Measurements from ENCODE around the gene ZIK1.
A peak's percentile ranks its signal among the peaks of the same experiment; 100 is the strongest.

ZIK1 gene

GRCh38 chr19:57620673-57621348 lies 36.9 kb downstream of the ZIK1 start:
- H3K4me1 ChIP-seq (ENCODE audit: control insufficient read depth, insufficient read depth, low read length): no peaks in the 10 kb centered on the region
- peaks cover 61% of the 10 kb centered on the region for H3K36me3 ChIP-seq (ENCODE audit: control insufficient read depth, insufficient read depth, low read length)
- H3K4me3 ChIP-seq (ENCODE audit: low read length): peak overlapping the region; percentile 33
- no peaks in the 10 kb centered on the region for H3K27me3 ChIP-seq (ENCODE audit: control insufficient read depth, insufficient read depth, low read length)
- no peak overlapping the region for H3K9ac ChIP-seq (ENCODE audit: low read length)
- H3K27ac ChIP-seq (ENCODE audit: low read depth, low read length): no peak overlapping the region

DNA sequence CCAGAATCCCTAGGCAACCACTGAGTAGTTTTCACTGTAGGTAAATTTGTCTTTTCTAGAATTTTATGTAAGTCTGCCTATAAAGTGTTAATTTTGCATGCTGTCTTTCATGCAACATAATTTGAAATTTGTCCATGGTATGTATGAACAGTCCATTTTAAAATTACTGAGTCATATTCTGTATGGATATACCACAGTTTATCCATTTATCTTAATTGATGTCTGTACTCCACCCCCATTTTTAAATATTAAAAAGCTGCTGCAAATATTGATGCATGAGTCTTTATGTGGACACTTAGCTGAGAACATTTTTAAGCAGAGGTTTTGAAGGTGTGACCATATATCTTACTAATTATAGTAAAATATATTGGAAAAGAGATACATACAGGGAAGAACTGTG lies 39.1 kb downstream of the ZIK1 start:
- Histone ChIP-seq H3K27me3 (ENCODE audit: control insufficient read depth, insufficient read depth, low read length) (no peaks in the 10 kb centered on the region), H3K36me3 (ENCODE audit: control insufficient read depth, insufficient read depth, low read length) (peaks cover 41% of the 10 kb centered on the region), H3K27ac (ENCODE audit: low read depth, low read length) (no peak overlapping the region), H3K4me1 (ENCODE audit: control insufficient read depth, insufficient read depth, low read length) (no peaks in the 10 kb centered on the region), H3K9ac (ENCODE audit: low read length) (no peak overlapping the region), H3K4me3 (ENCODE audit: low read length) (no peak overlapping the region)

GRCh38 chr19:57632987-57633831 lies 49.3 kb downstream of the ZIK1 start, which contains the start of gene ZNF211:
Gene ZNF211 (plus strand): TSS chr19:57633168. CDS start chr19:57633347, 179 bp downstream.
- Histone ChIP-seq H3K27me3 (ENCODE audit: control insufficient read depth, insufficient read depth, low read length) (no peaks in the 10 kb centered on the region), H3K4me1 (ENCODE audit: control insufficient read depth, insufficient read depth, low read length) (peaks cover 8% of the 10 kb centered on the region), H3K36me3 (ENCODE audit: control insufficient read depth, insufficient read depth, low read length) (peaks cover 26% of the 10 kb centered on the region), H3K27ac (ENCODE audit: low read depth, low read length) (peak within 1 kb of the TSS; percentile 72), H3K4me3 (ENCODE audit: low read length) (peak within 1 kb of the TSS; percentile 73), H3K9ac (ENCODE audit: low read length) (peak within 1 kb of the TSS; percentile 50)

DNA sequence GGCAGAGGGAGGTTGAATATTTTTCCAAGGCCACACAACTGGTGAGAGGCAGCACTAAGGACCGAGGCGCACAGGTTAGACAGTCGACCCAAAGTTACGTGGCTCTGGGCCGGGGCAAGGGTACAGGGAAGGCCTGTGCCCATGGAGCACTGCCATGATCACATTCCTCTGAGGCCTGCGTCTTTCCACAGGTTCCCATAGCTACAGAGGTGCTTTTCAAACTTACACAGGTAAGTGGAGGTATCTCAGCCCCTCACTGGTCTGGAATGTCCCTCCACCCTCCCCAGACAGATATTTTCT lies 49.8 kb downstream of the ZIK1 start:
- Histone ChIP-seq H3K4me3 (ENCODE audit: low read length) (peak overlapping the region; percentile 73), H3K4me1 (ENCODE audit: control insufficient read depth, insufficient read depth, low read length) (peaks cover 8% of the 10 kb centered on the region), H3K9ac (ENCODE audit: low read length) (no peak overlapping the region), H3K27me3 (ENCODE audit: control insufficient read depth, insufficient read depth, low read length) (no peaks in the 10 kb centered on the region), H3K36me3 (ENCODE audit: control insufficient read depth, insufficient read depth, low read length) (peaks cover 26% of the 10 kb centered on the region), H3K27ac (ENCODE audit: low read depth, low read length) (no peak overlapping the region)

- Histone ChIP-seq H3K9ac (ENCODE audit: low read length) (no peak overlapping the region), H3K27me3 (ENCODE audit: control insufficient read depth, insufficient read depth, low read length) (no peaks in the 10 kb centered on the region), H3K36me3 (ENCODE audit: control insufficient read depth, insufficient read depth, low read length) (peaks cover 50% of the 10 kb centered on the region), H3K4me1 (ENCODE audit: control insufficient read depth, insufficient read depth, low read length) (peaks cover 8% of the 10 kb centered on the region), H3K4me3 (ENCODE audit: low read length) (no peak overlapping the region), H3K27ac (ENCODE audit: low read depth, low read length) (no peak overlapping the region)
Measured at GRCh38 chr19:57637379-57637778, 53.4 kb downstream of the ZIK1 start.

- Histone ChIP-seq H3K9ac (ENCODE audit: low read length) (no peak overlapping the region), H3K27me3 (ENCODE audit: control insufficient read depth, insufficient read depth, low read length) (no peaks in the 10 kb centered on the region), H3K4me1 (ENCODE audit: control insufficient read depth, insufficient read depth, low read length) (no peaks in the 10 kb centered on the region), H3K27ac (ENCODE audit: low read depth, low read length) (no peak overlapping the region), H3K4me3 (ENCODE audit: low read length) (peak overlapping the region; percentile 9), H3K36me3 (ENCODE audit: control insufficient read depth, insufficient read depth, low read length) (peaks cover 41% of the 10 kb centered on the region)
Measured at GRCh38 chr19:57641715-57642234, 57.8 kb downstream of the ZIK1 start.

- Histone ChIP-seq H3K4me1 (ENCODE audit: control insufficient read depth, insufficient read depth, low read length) (no peaks in the 10 kb centered on the region), H3K27me3 (ENCODE audit: control insufficient read depth, insufficient read depth, low read length) (no peaks in the 10 kb centered on the region), H3K9ac (ENCODE audit: low read length) (no peak overlapping the region), H3K4me3 (ENCODE audit: low read length) (peak overlapping the region; percentile 9), H3K27ac (ENCODE audit: low read depth, low read length) (no peak overlapping the region), H3K36me3 (ENCODE audit: control insufficient read depth, insufficient read depth, low read length) (peaks cover 34% of the 10 kb centered on the region)
Measured at GRCh38 chr19:57642396-57643046, 58.6 kb downstream of the ZIK1 start.

All from rectal smooth muscle tissue (tissue), 1 donor.